Breast epithelium (tissue), 4 donors: Measurements from ENCODE around the gene OVOL1. TPM values are rescaled to one million over a fixed set of nuclear protein-coding genes. Genes with fewer than 3 reads are reported as not detected.
"Not testable (repeated sequence)": the region's sequence is repeated elsewhere in the genome, so short reads cannot be mapped to it uniquely, and the experiment has no call there.

Source experiments
- DNase-seq, 2 donors: peaks; one replicate each; pipeline ENCODE4 v3.0.0-alpha.2; 2019; ENCODE audit warnings: low spot score in 2 of 2
- H3K27ac ChIP-seq, 2 donors: fragments of 200-600 bp; sonication (generic) in 1 of 2; one replicate each; pipeline ENCODE4 v1.5.1; 2016 to 2019; ENCODE audit warnings: mild to moderate bottlenecking in 1 of 2
- H3K27me3 ChIP-seq, 2 donors: fragments of 200-600 bp; sonication (generic) in 1 of 2; one replicate each; pipeline versions ENCODE4 v1.5.1 to v1.6.0; 2017 to 2019; ENCODE audit warnings: control low read depth in 1 of 2, mild to moderate bottlenecking in 1 of 2
- H3K36me3 ChIP-seq: fragments of 200-600 bp; one replicate; pipeline ENCODE4 v1.5.1; 2019
- H3K4me1 ChIP-seq, 2 donors: fragments of 200-600 bp; sonication (generic); one replicate each; pipeline ENCODE4 v1.5.1; 2016 to 2019; ENCODE audit warnings: control low read depth in 1 of 2
- H3K4me3 ChIP-seq, 3 donors: fragments of 200-600 bp; sonication (generic); 1 replicate in 2 of 3; 2 replicates in 1 of 3; pipeline ENCODE4 v1.5.1; 2016 to 2019; ENCODE audit warnings: mild to moderate bottlenecking in 3 of 3, moderate library complexity in 2 of 3
- H3K9me3 ChIP-seq, 2 donors: fragments of 200-600 bp; sonication (generic) in 1 of 2; one replicate each; pipeline ENCODE4 v1.5.1; 2016 to 2019; ENCODE audit warnings: control low read depth in 1 of 2
- CTCF ChIP-seq, 3 donors: fragments of 450-650 bp; IDR thresholded peaks; one replicate each; pipeline ENCODE4 v1.5.1; 2016 to 2017; ENCODE audit warnings: antibody characterized with exemption in 3 of 3, mild to moderate bottlenecking in 3 of 3, moderate library complexity in 3 of 3
- POLR2A ChIP-seq: fragments of 450-650 bp; IDR thresholded peaks from one replicate; pipeline ENCODE4 v1.6.1; 2016; ENCODE audit warnings: antibody characterized with exemption, mild to moderate bottlenecking, moderate library complexity
- POLR2AphosphoS5 ChIP-seq, 3 donors: sonication (generic); formaldehyde crosslinking; IDR thresholded peaks; one replicate each; pipeline ENCODE4 v1.6.1; 2017; ENCODE audit warnings: antibody characterized with exemption in 3 of 3
- intact Hi-C: fragments of 100-400 bp; cut with DNase I; formaldehyde crosslinking; loops from one replicate; pipeline ENCODE4 v1.15.1; 2023; ENCODE audit warnings: low total_unique reads
- total RNA-seq, 3 donors: library from RNA; depleted of rRNA; stranded (reverse); fragments of >200 nt; gene quantifications; one replicate each; pipeline ENCODE4 v1.1.0, GENCODE V29; 2016

The OVOL1 gene
- total RNA-seq, 3 donors from 2014 or later, result 3.6 to 5.1 TPM; not detected in 1

DNA sequence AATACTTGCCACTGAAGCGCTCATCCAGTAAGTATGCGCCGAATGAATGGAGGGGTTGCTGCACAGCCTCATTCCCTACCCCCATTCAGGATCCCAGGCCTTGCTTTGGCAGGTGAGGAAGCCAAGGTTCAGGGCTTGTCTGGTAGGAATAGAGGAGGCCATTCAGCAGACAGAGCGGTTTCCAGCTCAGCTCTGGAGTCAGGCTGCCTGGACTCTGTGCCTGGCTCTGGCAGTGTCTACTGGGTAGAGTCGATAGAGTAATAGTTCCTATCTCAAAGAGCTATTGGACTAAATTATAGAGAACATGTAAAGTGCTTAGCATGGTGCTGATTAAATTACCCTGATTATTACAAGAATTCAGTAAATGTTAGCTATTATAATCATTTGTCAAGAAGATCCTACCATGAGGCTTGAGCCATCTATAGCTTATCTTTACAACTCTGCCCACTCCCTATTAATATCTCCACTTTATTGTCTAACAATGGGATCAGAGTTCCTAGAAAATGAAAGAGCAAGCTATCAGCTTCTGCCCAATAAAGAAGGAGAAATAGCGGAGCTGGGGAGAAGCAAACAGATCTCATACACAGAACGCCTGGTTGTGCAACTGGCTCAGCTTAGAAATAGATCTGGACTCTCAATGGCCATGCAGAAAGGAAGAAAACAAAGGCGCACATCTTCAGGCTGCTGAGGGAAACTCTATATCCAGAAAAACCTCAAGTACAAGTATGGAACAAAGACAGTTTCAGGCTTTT, 40.3 kb downstream of the OVOL1 start:
- no peaks in the 10 kb centered on the region for H3K9me3 ChIP-seq
- no peaks in the 10 kb centered on the region for H3K36me3 ChIP-seq
- intact Hi-C loops, result no loop called here
- no peak overlapping the region for H3K4me3 ChIP-seq
- TF ChIP-seq CTCF (IDR thresholded peaks at IDR 0.05) (no peak), POLR2AphosphoS5 (IDR thresholded peaks at IDR 0.05) (no peak), POLR2A (no peak)
- H3K4me1 ChIP-seq, result no peaks in the 10 kb centered on the region
- DNase-seq, result no peak
- H3K27ac ChIP-seq, result no peak overlapping the region
- H3K27me3 ChIP-seq, result no peaks in the 10 kb centered on the region

GRCh38 chr11:65829459-65829858, 42.6 kb downstream of the OVOL1 start:
- Histone ChIP-seq H3K27ac (no peak overlapping the region), H3K27me3 (no peaks in the 10 kb centered on the region), H3K4me1 (peaks cover 0 to 4% of the 10 kb centered on the region in 2 donors), H3K9me3 (no peaks in the 10 kb centered on the region), H3K36me3 (no peaks in the 10 kb centered on the region), H3K4me3 (no peak overlapping the region)
- intact Hi-C loops, result no loop called here
- no peak for DNase-seq
- no peak for TF ChIP-seq CTCF (IDR thresholded peaks at IDR 0.05)
- no peak for TF ChIP-seq POLR2A
- no peak for TF ChIP-seq POLR2AphosphoS5 (IDR thresholded peaks at IDR 0.05)

- H3K4me1 ChIP-seq, H3K27ac ChIP-seq, H3K4me3 ChIP-seq, H3K9me3 ChIP-seq, H3K27me3 ChIP-seq, H3K36me3 ChIP-seq, intact Hi-C loops, DNase-seq: not testable (repeated sequence)
These were observed 45.4 kb downstream of the OVOL1 start for GRCh38 chr11:65832231-65832630.

DNA sequence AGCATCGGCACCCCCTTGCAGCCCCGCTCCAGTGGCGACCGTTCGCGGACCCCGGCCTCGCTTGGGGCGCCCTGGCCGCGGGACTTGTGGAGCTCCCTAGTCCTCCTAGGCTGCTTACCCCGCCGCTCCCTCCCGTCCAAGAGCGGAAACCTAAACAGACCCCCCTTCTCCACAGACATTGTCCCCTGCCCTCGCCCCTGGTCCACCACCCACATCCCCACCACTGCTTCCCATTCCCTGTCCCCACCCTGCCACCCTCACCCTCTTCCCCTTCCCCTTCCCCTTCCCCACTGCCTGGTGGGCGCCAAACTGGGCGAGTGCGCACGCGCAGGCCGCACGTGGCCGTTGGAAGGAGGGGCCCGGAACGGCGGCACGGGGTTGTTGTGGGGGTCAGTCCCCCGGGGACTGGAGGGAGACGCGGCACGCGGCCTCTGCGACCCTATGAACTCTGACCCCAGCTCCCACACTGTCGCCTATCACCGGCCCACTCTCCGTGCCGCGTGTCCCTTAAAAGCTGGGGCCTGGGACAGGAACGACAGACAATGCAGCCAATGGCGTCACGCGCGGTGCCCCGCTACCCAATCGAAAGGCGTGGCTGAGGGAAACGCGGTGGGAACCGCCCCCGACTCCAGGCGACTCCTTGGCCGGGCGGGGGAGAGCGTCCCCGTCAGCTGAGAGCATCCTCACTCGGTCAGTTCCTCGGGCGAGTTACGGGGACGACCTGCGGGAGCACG, 46.6 kb downstream of the OVOL1 start, which contains the start of gene SNX32:
SNX32 (plus strand) TSS at position 667 of the 734 bp plus-strand sequence. CDS start 103 bp downstream, outside the sequence.
- Histone ChIP-seq H3K9me3 (no peaks in the 10 kb centered on the region), H3K4me1 (peaks cover 0 to 4% of the 10 kb centered on the region in 2 donors), H3K4me3 (peak within 1 kb of the TSS; percentile 52 to 68 (median 64)), H3K27ac (peak within 1 kb of the TSS; percentile 16 to 66), H3K27me3 (no peaks in the 10 kb centered on the region), H3K36me3 (no peaks in the 10 kb centered on the region)
- DNase-seq, result peak; percentile 92 to 95
- TF ChIP-seq POLR2AphosphoS5 (IDR thresholded peaks at IDR 0.05) (no peak), CTCF (IDR thresholded peaks at IDR 0.05) (no peak), POLR2A (no peak)
- intact Hi-C loops, result no loop called here

- no peak overlapping the region for H3K27ac ChIP-seq
- intact Hi-C loops, result no loop called here
- H3K9me3 ChIP-seq, result no peaks in the 10 kb centered on the region
- H3K36me3 ChIP-seq, result no peaks in the 10 kb centered on the region
- H3K27me3 ChIP-seq, result no peaks in the 10 kb centered on the region
- no peak for TF ChIP-seq CTCF (IDR thresholded peaks at IDR 0.05)
- TF ChIP-seq POLR2AphosphoS5 (IDR thresholded peaks at IDR 0.05), result no peak
- no peak for TF ChIP-seq POLR2A
- no peak for DNase-seq
- H3K4me1 ChIP-seq, result peaks cover 0 to 4% of the 10 kb centered on the region in 2 donors
- peak overlapping the region; percentile 52 to 68 (median 64) for H3K4me3 ChIP-seq
These were observed 47.3 kb downstream of the OVOL1 start for GRCh38 chr11:65834202-65834601.
